Measurements from ENCODE around the gene TDRD12. TPM values are rescaled to one million over a fixed set of nuclear protein-coding genes. Genes with fewer than 3 reads are reported as not detected.
A peak's percentile ranks its signal among the peaks of the same experiment; 100 is the strongest.

Gene TDRD12
- total and polyA plus RNA-seq, 2 of the 13 experiments (the other 11 are each of a cell fraction or from before 2014, with no cell fraction given) = 0.03 to 0.40 TPM

GRCh38 chr19:32691291-32691951, 28.1 kb upstream of the TDRD12 start, which contains the start of gene NUDT19 (continued):
- TF ChIP-seq FOSL2 (CRISPR knock-in tag; IDR thresholded peaks at IDR 0.05) (0 out of 2 replicates have a peak, but pooled peaks have one; percentile 18), SKI (IDR thresholded peaks at IDR 0.05; ENCODE audit: partially characterized antibody) (peak; percentile 7), ZBTB46 (CRISPR knock-in tag; IDR thresholded peaks at IDR 0.05; ENCODE audit: borderline replicate concordance) (no peak), SOX6 (IDR thresholded peaks at IDR 0.05) (no peak), SOX6 (CRISPR knock-in tag; IDR thresholded peaks at IDR 0.05) (peak; percentile 51; the same call in 1 of the 2 replicates), ZNF589 (CRISPR knock-in tag; conservative IDR thresholded peaks at IDR 0.05) (0 out of 2 replicates have a peak, but pooled peaks have one; percentile 17), GABPB1 (CRISPR knock-in tag; IDR thresholded peaks at IDR 0.05) (peak; percentile 32; the same call in 1 of the 2 replicates), RCOR2 (CRISPR knock-in tag; IDR thresholded peaks at IDR 0.05) (no peak), ZNF350 (CRISPR knock-in tag; IDR thresholded peaks at IDR 0.05; ENCODE audit: borderline replicate concordance, low read depth) (peak; percentile 24; the same call in 1 of the 2 replicates), MAF1 (CRISPR knock-in tag; IDR thresholded peaks at IDR 0.05; ENCODE audit: borderline replicate concordance) (0 out of 2 replicates have a peak, but pooled peaks have one; percentile 55), PRDM4 (CRISPR knock-in tag; IDR thresholded peaks at IDR 0.05; ENCODE audit: borderline replicate concordance) (no peak), ZNF337 (CRISPR knock-in tag; IDR thresholded peaks at IDR 0.05; ENCODE audit: borderline replicate concordance, low read depth) (no peak), HOXA3 (CRISPR knock-in tag; IDR thresholded peaks at IDR 0.05) (peak; percentile 60), NR0B2 (CRISPR knock-in tag; IDR thresholded peaks at IDR 0.05) (no peak; the same call in 1 of the 2 replicates), NFE2 (CRISPR knock-in tag; IDR thresholded peaks at IDR 0.05) (no peak), NR2F6 (IDR thresholded peaks at IDR 0.05) (peak; percentile 45; the same call in 1 of the 2 replicates), NR2F6 (CRISPR knock-in tag; IDR thresholded peaks at IDR 0.05) (peak; percentile 44; the same call in 1 of the 2 replicates), ZSCAN5A (CRISPR knock-in tag; IDR thresholded peaks at IDR 0.05; ENCODE audit: borderline replicate concordance) (no peak), NFE2L1 (CRISPR knock-in tag; IDR thresholded peaks at IDR 0.05; ENCODE audit: borderline replicate concordance) (no peak)
- TF ChIP-seq, protein P1, sequence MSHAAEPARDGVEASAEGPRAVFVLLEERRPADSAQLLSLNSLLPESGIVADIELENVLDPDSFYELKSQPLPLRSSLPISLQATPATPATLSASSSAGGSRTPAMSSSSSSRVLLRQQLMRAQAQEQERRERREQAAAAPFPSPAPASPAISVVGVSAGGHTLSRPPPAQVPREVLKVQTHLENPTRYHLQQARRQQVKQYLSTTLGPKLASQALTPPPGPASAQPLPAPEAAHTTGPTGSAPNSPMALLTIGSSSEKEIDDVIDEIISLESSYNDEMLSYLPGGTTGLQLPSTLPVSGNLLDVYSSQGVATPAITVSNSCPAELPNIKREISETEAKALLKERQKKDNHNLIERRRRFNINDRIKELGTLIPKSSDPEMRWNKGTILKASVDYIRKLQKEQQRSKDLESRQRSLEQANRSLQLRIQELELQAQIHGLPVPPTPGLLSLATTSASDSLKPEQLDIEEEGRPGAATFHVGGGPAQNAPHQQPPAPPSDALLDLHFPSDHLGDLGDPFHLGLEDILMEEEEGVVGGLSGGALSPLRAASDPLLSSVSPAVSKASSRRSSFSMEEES (CRISPR knock-in tag; IDR thresholded peaks at IDR 0.05) = peak; percentile 57; the same call in 1 of the 2 replicates
- TF ChIP-seq, protein P2, sequence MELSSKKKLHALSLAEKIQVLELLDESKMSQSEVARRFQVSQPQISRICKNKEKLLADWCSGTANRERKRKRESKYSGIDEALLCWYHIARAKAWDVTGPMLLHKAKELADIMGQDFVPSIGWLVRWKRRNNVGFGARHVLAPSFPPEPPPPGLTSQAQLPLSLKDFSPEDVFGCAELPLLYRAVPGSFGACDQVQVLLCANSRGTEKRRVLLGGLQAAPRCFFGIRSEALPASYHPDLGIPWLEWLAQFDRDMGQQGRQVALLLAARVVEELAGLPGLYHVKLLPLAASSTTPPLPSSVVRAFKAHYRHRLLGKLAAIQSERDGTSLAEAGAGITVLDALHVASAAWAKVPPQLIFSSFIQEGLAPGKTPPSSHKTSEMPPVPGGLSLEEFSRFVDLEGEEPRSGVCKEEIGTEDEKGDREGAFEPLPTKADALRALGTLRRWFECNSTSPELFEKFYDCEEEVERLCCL (CRISPR knock-in tag; IDR thresholded peaks at IDR 0.05; ENCODE audit: borderline replicate concordance) = no peak

Data from HepG2 (cell line).